DND-41 (cell line): Measurements from ENCODE around the gene SMPD3.

ENCODE experiments used
- ATAC-seq: fragments of 200-7000 bp; cut with Tn5 transposase; 3 replicates; pipeline ENCODE4 v1.9.1; 2021; ENCODE audit warnings: low read depth; ENCODE audit not compliant: insufficient read depth
- DNase-seq: peaks from one replicate; pipeline ENCODE4 v3.0.0-alpha.2; 2020
- H2AFZ ChIP-seq: 2 replicates; pipeline ENCODE4 v1.6.0; 2012; ENCODE audit warnings: low read depth, low read length
- H3K27ac ChIP-seq: 2 replicates; pipeline ENCODE4 v1.5.1; 2012; ENCODE audit warnings: low read length, inconsistent platforms
- H3K27me3 ChIP-seq: fragments of 200-600 bp; sonication (generic); 2 replicates; pipeline ENCODE4 v1.6.0; 2012; ENCODE audit warnings: low read length, mild to moderate bottlenecking, inconsistent platforms; ENCODE audit not compliant: insufficient read depth, poor library complexity
- H3K36me3 ChIP-seq: 2 replicates; pipeline ENCODE4 v1.5.1; 2012; ENCODE audit warnings: low read length, inconsistent platforms; ENCODE audit not compliant: insufficient read depth
- H3K4me1 ChIP-seq: 2 replicates; pipeline ENCODE4 v1.5.1; 2012; ENCODE audit warnings: mild to moderate bottlenecking, low read length; ENCODE audit not compliant: insufficient read depth
- H3K4me2 ChIP-seq: 2 replicates; pipeline ENCODE4 v1.6.0; 2012; ENCODE audit warnings: mild to moderate bottlenecking, moderate library complexity, low read length, inconsistent platforms; ENCODE audit not compliant: insufficient read depth
- H3K4me3 ChIP-seq, 2 experiments: fragments of 200-600 bp in 1 of 2; shearing (Covaris generic) in 1 of 2; 2 replicates each; pipeline ENCODE4 v1.5.1; 2012 to 2016; ENCODE audit warnings: inconsistent platforms in 2 of 2, low read length in 2 of 2, mild to moderate bottlenecking in 2 of 2, low read depth in 1 of 2, moderate library complexity in 1 of 2
- H3K79me2 ChIP-seq: 2 replicates; pipeline ENCODE4 v1.6.0; 2012; ENCODE audit warnings: low read length, inconsistent platforms; ENCODE audit not compliant: insufficient read depth
- H3K9ac ChIP-seq: 2 replicates; pipeline ENCODE4 v1.6.0; 2012; ENCODE audit warnings: low read depth, mild to moderate bottlenecking, inconsistent platforms, low read length, moderate library complexity
- H3K9me3 ChIP-seq: 2 replicates; pipeline ENCODE4 v1.5.1; 2012; ENCODE audit warnings: low read length, moderate library complexity, mild to moderate bottlenecking, inconsistent platforms; ENCODE audit not compliant: insufficient read depth, severe bottlenecking
- H4K20me1 ChIP-seq: 2 replicates; pipeline ENCODE4 v1.6.0; 2012; ENCODE audit warnings: low read length; ENCODE audit not compliant: insufficient read depth
- EZH2 ChIP-seq: IDR thresholded peaks from 3 replicates; pipeline ENCODE4 v1.6.1; 2012; ENCODE audit warnings: borderline replicate concordance, low read depth, mild to moderate bottlenecking, moderate library complexity, low read length, inconsistent platforms; ENCODE audit not compliant: severe bottlenecking
- TF ChIP-seq, protein P1 (sequence below): IDR thresholded peaks from 2 replicates; pipeline ENCODE4 v1.5.1; 2012; ENCODE audit warnings: borderline replicate concordance, low read length, moderate library complexity, mild to moderate bottlenecking; ENCODE audit not compliant: poor library complexity, severe bottlenecking; ENCODE audit errors: extremely low read depth

The SMPD3 gene

DNA sequence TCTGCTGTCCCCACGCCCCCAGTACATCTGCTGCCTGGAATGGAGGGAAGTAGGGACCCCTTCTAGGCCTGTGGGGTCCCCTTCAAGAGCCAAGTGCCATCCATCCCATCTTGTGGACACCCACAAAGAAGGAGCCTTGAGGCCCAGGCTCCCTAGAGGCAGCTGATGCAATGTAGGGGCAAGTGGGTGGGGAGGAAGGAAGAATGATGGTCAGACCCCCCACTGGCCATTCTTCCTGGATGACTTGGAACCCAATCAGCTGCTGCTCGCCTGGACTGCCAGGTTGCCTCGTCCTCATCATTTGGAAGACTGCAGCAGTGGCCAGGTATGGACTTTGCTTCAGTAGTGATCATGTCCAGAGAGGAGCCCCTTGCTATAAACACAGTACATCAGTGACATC is 48.9 kb downstream of the SMPD3 start:
- Histone ChIP-seq H3K36me3 (no peaks in the 10 kb centered on the region), H3K79me2 (no peaks in the 10 kb centered on the region), H4K20me1 (no peaks in the 10 kb centered on the region), H3K27ac (no peak overlapping the region; the same call in 1 of the 2 replicates), H2AFZ (no peak overlapping the region), H3K27me3 (no peaks in the 10 kb centered on the region), H3K4me3 (no peak overlapping the region), H3K4me1 (peaks cover 14% of the 10 kb centered on the region), H3K9ac (no peak overlapping the region), H3K4me2 (no peak overlapping the region), H3K9me3 (no peaks in the 10 kb centered on the region)
- no peak for ATAC-seq
- no peak for DNase-seq
- TF ChIP-seq, protein P1, sequence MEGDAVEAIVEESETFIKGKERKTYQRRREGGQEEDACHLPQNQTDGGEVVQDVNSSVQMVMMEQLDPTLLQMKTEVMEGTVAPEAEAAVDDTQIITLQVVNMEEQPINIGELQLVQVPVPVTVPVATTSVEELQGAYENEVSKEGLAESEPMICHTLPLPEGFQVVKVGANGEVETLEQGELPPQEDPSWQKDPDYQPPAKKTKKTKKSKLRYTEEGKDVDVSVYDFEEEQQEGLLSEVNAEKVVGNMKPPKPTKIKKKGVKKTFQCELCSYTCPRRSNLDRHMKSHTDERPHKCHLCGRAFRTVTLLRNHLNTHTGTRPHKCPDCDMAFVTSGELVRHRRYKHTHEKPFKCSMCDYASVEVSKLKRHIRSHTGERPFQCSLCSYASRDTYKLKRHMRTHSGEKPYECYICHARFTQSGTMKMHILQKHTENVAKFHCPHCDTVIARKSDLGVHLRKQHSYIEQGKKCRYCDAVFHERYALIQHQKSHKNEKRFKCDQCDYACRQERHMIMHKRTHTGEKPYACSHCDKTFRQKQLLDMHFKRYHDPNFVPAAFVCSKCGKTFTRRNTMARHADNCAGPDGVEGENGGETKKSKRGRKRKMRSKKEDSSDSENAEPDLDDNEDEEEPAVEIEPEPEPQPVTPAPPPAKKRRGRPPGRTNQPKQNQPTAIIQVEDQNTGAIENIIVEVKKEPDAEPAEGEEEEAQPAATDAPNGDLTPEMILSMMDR, result no peak
- TF ChIP-seq EZH2, result no peak

DNA sequence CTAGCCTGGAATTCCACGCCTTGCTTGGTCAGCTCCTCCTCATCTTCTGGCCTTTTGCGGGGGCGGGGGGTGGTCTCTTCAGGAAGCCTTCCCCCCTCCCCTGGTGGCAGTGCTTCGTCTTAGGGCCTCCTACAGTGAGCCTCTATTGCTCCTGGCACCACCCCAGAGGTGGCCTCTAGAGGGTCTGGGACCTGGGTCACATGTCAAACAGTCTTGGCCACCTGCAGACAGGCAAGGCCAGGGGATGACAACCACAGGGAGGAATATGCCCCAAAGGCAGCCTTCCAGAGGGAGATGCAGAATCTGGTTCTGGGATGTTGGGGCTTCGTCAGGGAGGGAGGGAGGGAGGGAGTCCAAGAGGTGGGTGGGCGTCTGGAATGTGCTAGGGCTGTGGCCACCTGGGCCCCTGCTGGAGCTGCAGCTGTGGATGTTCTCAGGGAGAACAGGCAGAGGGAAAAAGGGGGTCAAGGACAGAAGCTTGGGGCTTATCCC is 50.6 kb downstream of the SMPD3 start:
- ATAC-seq (no peak), DNase-seq (no peak)
- peaks cover 16% of the 10 kb centered on the region for H3K4me1 ChIP-seq
- TF ChIP-seq, protein P1, result no peak
- no peak for TF ChIP-seq EZH2
- no peak overlapping the region for H3K4me2 ChIP-seq
- no peak overlapping the region for H3K27ac ChIP-seq
- no peak overlapping the region for H3K9ac ChIP-seq
- no peaks in the 10 kb centered on the region for H3K36me3 ChIP-seq
- H2AFZ ChIP-seq, result no peak overlapping the region
- no peaks in the 10 kb centered on the region for H3K9me3 ChIP-seq
- H4K20me1 ChIP-seq, result no peaks in the 10 kb centered on the region
- H3K27me3 ChIP-seq, result no peaks in the 10 kb centered on the region
- no peaks in the 10 kb centered on the region for H3K79me2 ChIP-seq
- no peak overlapping the region for H3K4me3 ChIP-seq

DNA sequence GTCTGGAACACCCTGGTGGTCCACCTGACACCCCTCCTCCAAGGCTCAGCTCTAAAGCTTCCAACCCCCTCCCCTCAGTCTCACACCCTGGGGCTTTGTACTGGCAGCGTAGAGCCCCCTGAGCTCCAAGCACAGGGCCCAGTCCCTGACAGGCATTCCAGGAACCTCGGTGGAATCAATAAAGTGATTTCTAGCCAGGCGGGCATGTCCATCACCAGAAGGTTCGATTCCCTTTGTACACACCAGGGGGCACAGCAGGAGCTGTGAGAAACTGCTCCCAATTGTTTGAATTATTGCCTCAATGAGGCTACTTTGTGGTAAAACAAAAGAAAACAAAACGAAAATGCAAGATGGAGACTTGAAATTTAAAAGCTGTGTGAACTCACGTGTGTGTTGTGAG is 51.8 kb downstream of the SMPD3 start:
- Histone ChIP-seq H3K36me3 (no peaks in the 10 kb centered on the region), H3K4me1 (peaks cover 16% of the 10 kb centered on the region), H3K79me2 (no peaks in the 10 kb centered on the region), H4K20me1 (no peaks in the 10 kb centered on the region), H3K9me3 (no peaks in the 10 kb centered on the region), H3K9ac (no peak overlapping the region), H3K4me2 (no peak overlapping the region), H3K27ac (peak overlapping the region; percentile 4; the same call in 1 of the 2 replicates), H3K27me3 (no peaks in the 10 kb centered on the region), H2AFZ (no peak overlapping the region), H3K4me3 (no peak overlapping the region)
- DNase-seq, result peak; percentile 64
- ATAC-seq, result peak; percentile 73
- TF ChIP-seq EZH2, result no peak
- TF ChIP-seq, protein P1, result peak; percentile 66
